Osteoblast (primary cell): ENCODE measurements around the gene FGF10. TPM values are rescaled to one million over a fixed set of nuclear protein-coding genes. Genes with fewer than 3 reads are reported as not detected.

Experiments used
- DNase-seq: peaks from one replicate; pipeline ENCODE4 v3.0.0; 2011; ENCODE audit warnings: low spot score, mixed read lengths; ENCODE audit not compliant: insufficient read length; ENCODE audit errors: missing footprints
- H2AFZ ChIP-seq: 2 replicates; pipeline ENCODE4 v1.6.0; 2011; ENCODE audit warnings: mild to moderate bottlenecking, low read length
- H3K27ac ChIP-seq: 2 replicates; pipeline ENCODE4 v1.5.1; 2011; ENCODE audit warnings: mild to moderate bottlenecking, low read depth, low read length, moderate library complexity
- H3K27me3 ChIP-seq: 2 replicates; pipeline ENCODE4 v1.6.0; 2012; ENCODE audit warnings: mild to moderate bottlenecking, control low read depth, inconsistent platforms, low read length, moderate library complexity; ENCODE audit not compliant: insufficient read depth
- H3K36me3 ChIP-seq: 2 replicates; pipeline ENCODE4 v1.5.1; 2011; ENCODE audit warnings: mild to moderate bottlenecking, low read length, control low read depth, moderate library complexity; ENCODE audit not compliant: insufficient read depth
- H3K4me1 ChIP-seq: 2 replicates; pipeline ENCODE4 v1.5.1; 2011; ENCODE audit warnings: mild to moderate bottlenecking, low read length, control low read depth, moderate library complexity; ENCODE audit not compliant: insufficient read depth
- H3K4me2 ChIP-seq: 2 replicates; pipeline ENCODE4 v1.6.0; 2011; ENCODE audit warnings: mild to moderate bottlenecking, low read length; ENCODE audit not compliant: insufficient read depth
- H3K4me3 ChIP-seq: fragments of 200-600 bp; sonication (generic); 3 replicates; pipeline ENCODE4 v1.5.1; 2012; ENCODE audit warnings: mild to moderate bottlenecking, low read length, inconsistent platforms; ENCODE audit not compliant: insufficient read depth
- H3K79me2 ChIP-seq: 2 replicates; pipeline ENCODE4 v1.6.0; 2012; ENCODE audit warnings: mild to moderate bottlenecking, low read length, control low read depth, inconsistent platforms; ENCODE audit not compliant: insufficient read depth
- H3K9me3 ChIP-seq: 2 replicates; pipeline ENCODE4 v1.5.1; 2011; ENCODE audit warnings: low read depth, low read length, control low read depth
- H4K20me1 ChIP-seq: 2 replicates; pipeline ENCODE4 v1.6.0; 2012; ENCODE audit warnings: mild to moderate bottlenecking, low read length, control low read depth; ENCODE audit not compliant: insufficient read depth
- CTCF ChIP-seq: IDR thresholded peaks from 2 replicates; pipeline ENCODE4 v1.5.1; 2011; ENCODE audit warnings: mild to moderate bottlenecking, low read depth, low read length, moderate library complexity; ENCODE audit errors: extremely low read depth
- total RNA-seq: library from RNA; depleted of rRNA; stranded (reverse); fragments of >200 nt; gene quantifications from 2 replicates; pipeline ENCODE4 v1.2.3, GENCODE V29; 2012

The FGF10 gene
- total RNA-seq, 1 donor = 1.4 TPM

- no peak overlapping the region for H3K4me3 ChIP-seq
- no peak for TF ChIP-seq CTCF
Observed at GRCh38 chr5:44260793-44261192, 128.4 kb downstream of the FGF10 start.

GRCh38 chr5:44257653-44258365 lies 131.4 kb downstream of the FGF10 start:
- no peak overlapping the region for H2AFZ ChIP-seq
- no peak overlapping the region for H3K27ac ChIP-seq
- no peak for DNase-seq
- no peak overlapping the region for H3K4me3 ChIP-seq
- H4K20me1 ChIP-seq = no peaks in the 10 kb centered on the region
- H3K9me3 ChIP-seq = peaks cover 3% of the 10 kb centered on the region
- H3K27me3 ChIP-seq = no peaks in the 10 kb centered on the region
- H3K4me1 ChIP-seq = no peaks in the 10 kb centered on the region
- no peaks in the 10 kb centered on the region for H3K36me3 ChIP-seq
- H3K79me2 ChIP-seq = no peaks in the 10 kb centered on the region
- no peak for TF ChIP-seq CTCF
- no peak overlapping the region for H3K4me2 ChIP-seq

More at GRCh38 chr5:44260793-44261192, 128.4 kb downstream of the FGF10 start:
- H3K27ac ChIP-seq = no peak overlapping the region
- H3K9me3 ChIP-seq = peaks cover 3% of the 10 kb centered on the region
- H3K4me2 ChIP-seq = no peak overlapping the region
- DNase-seq = no peak
- no peaks in the 10 kb centered on the region for H4K20me1 ChIP-seq
- H3K79me2 ChIP-seq = no peaks in the 10 kb centered on the region
- H3K27me3 ChIP-seq = no peaks in the 10 kb centered on the region
- H3K4me1 ChIP-seq = no peaks in the 10 kb centered on the region
- H3K36me3 ChIP-seq = no peaks in the 10 kb centered on the region
- H2AFZ ChIP-seq = no peak overlapping the region

- H3K27me3 ChIP-seq = no peaks in the 10 kb centered on the region
- TF ChIP-seq CTCF = no peak
- no peaks in the 10 kb centered on the region for H3K4me1 ChIP-seq
- H3K4me2 ChIP-seq = no peak overlapping the region
- no peak overlapping the region for H2AFZ ChIP-seq
- no peak for DNase-seq
- H3K4me3 ChIP-seq = no peak overlapping the region
- H3K27ac ChIP-seq = no peak overlapping the region
- no peaks in the 10 kb centered on the region for H3K79me2 ChIP-seq
- no peaks in the 10 kb centered on the region for H4K20me1 ChIP-seq
- no peaks in the 10 kb centered on the region for H3K36me3 ChIP-seq
- H3K9me3 ChIP-seq = peaks cover 3% of the 10 kb centered on the region
Observed at GRCh38 chr5:44257221-44257620, 132.0 kb downstream of the FGF10 start.
